Transverse colon (tissue), 4 donors: ENCODE results near the gene DLGAP3. TPM values are rescaled to one million over a fixed set of nuclear protein-coding genes. Genes with fewer than 3 reads are reported as not detected.

Experiments
- DNase-seq: peaks from one replicate; pipeline ENCODE4 v3.0.0-alpha.2; 2019
- H3K27ac ChIP-seq, 4 donors: fragments of 200-600 bp; sonication (generic); 2 replicates each; pipeline ENCODE4 v1.5.1; 2016 to 2018; ENCODE audit warnings: inconsistent platforms in 4 of 4
- H3K27me3 ChIP-seq: fragments of 200-600 bp; sonication (generic); 2 replicates; pipeline ENCODE4 v1.5.1; 2017; ENCODE audit warnings: inconsistent platforms
- H3K36me3 ChIP-seq, 4 donors: fragments of 200-600 bp; sonication (generic); 2 replicates each; pipeline ENCODE4 v1.5.1; 2017 to 2019; ENCODE audit warnings: inconsistent platforms in 4 of 4
- H3K4me1 ChIP-seq, 4 donors: fragments of 200-600 bp; sonication (generic); 2 replicates each; pipeline ENCODE4 v1.5.1; 2017 to 2020; ENCODE audit warnings: inconsistent platforms in 4 of 4
- H3K4me3 ChIP-seq, 4 donors: fragments of 200-600 bp; sonication (generic); 1 replicate in 1 of 4; 2 replicates in 3 of 4; pipeline versions ENCODE4 v1.5.1 to v1.6.1; 2017 to 2019; ENCODE audit warnings: inconsistent platforms in 4 of 4
- H3K9me3 ChIP-seq, 2 donors: fragments of 200-600 bp; sonication (generic); 2 replicates each; pipeline ENCODE4 v1.5.1; 2017 to 2019; ENCODE audit warnings: inconsistent platforms in 2 of 2
- CTCF ChIP-seq, 5 experiments: fragments of 200-600 bp in 3 of 5; fragments of 450-650 bp in 2 of 5; sonication (generic) in 3 of 5; IDR thresholded peaks; 1 replicate in 2 of 5; 2 replicates in 3 of 5; pipeline ENCODE4 v1.5.1; 2016 to 2017; ENCODE audit warnings: antibody characterized with exemption in 5 of 5, inconsistent platforms in 3 of 5, mild to moderate bottlenecking in 2 of 5, moderate library complexity in 1 of 5
- EP300 ChIP-seq: sonication (generic); formaldehyde crosslinking; IDR thresholded peaks from one replicate; pipeline ENCODE4 v1.6.1; 2017; ENCODE audit warnings: antibody characterized with exemption, low read depth
- POLR2A ChIP-seq: fragments of 450-650 bp; IDR thresholded peaks from one replicate; pipeline ENCODE4 v1.6.1; 2016; ENCODE audit warnings: antibody characterized with exemption, mild to moderate bottlenecking, moderate library complexity
- POLR2AphosphoS5 ChIP-seq, 3 donors: sonication (generic); formaldehyde crosslinking; IDR thresholded peaks; one replicate each; pipeline ENCODE4 v1.6.1; 2016; ENCODE audit warnings: antibody characterized with exemption in 3 of 3
- WGBS, 2 donors: methylation state at CpG; one replicate each; pipeline ENCODE4 v1.1.5; 2018; ENCODE audit warnings: low coverage in 1 of 2; 5-methylcytosine and 5-hydroxymethylcytosine counted together
- in situ Hi-C, 4 donors: fragments of 200-750 bp; cut with MboI; loops; one replicate each; pipeline versions ENCODE4 v1.15.0 to v1.15.1; 2017; ENCODE audit warnings: low sequenced_read_pairs in 3 of 4, low pct_ligation_motif_present in 1 of 4, low pct_unique_long_range_greater_than_20kb in 1 of 4
- intact Hi-C: fragments of 100-400 bp; cut with DNase I; formaldehyde crosslinking; loops from one replicate; pipeline ENCODE4 v1.15.1; 2023; ENCODE audit warnings: low total_unique reads
- total RNA-seq, 4 donors: library from RNA; depleted of rRNA; stranded (reverse); fragments of >200 nt; gene quantifications; one replicate each; pipeline ENCODE4 v1.1.0, GENCODE V29; 2016

The DLGAP3 gene
- total RNA-seq, 4 donors from 2014 or later, result 0.14 to 1.4 (median 0.64) TPM

- no peak for DNase-seq
- no peaks in the 10 kb centered on the region for H3K36me3 ChIP-seq
- H3K27me3 ChIP-seq, result peaks cover 82% of the 10 kb centered on the region
- TF ChIP-seq CTCF (IDR thresholded peaks at IDR 0.05) (peak in 1 of 5 experiments; percentile 14), POLR2AphosphoS5 (IDR thresholded peaks at IDR 0.05) (no peak), EP300 (no peak)
- 31 to 58% methylated on average over 2 to 19 of the region's 19 CpGs for WGBS, 2 donors
- H3K27ac ChIP-seq, result no peak overlapping the region
- H3K9me3 ChIP-seq, result no peaks in the 10 kb centered on the region
- peak overlapping the region in 2 of 4 donors; percentile 29 to 44 for H3K4me3 ChIP-seq
- in situ Hi-C loops (no loop called here), intact Hi-C loops (no loop called here)
- H3K4me1 ChIP-seq, result peaks cover 0 to 12% (median 6%) of the 10 kb centered on the region in 4 donors
Measured at GRCh38 chr1:34884961-34885360, 44.5 kb downstream of the DLGAP3 start.

- Histone ChIP-seq H3K4me1 (peaks cover 0 to 12% (median 6%) of the 10 kb centered on the region in 4 donors), H3K27ac (no peak overlapping the region), H3K27me3 (peaks cover 86% of the 10 kb centered on the region), H3K9me3 (no peaks in the 10 kb centered on the region), H3K4me3 (no peak overlapping the region), H3K36me3 (no peaks in the 10 kb centered on the region)
- no peak for DNase-seq
- intact Hi-C loops, result no loop called here
- TF ChIP-seq POLR2AphosphoS5 (IDR thresholded peaks at IDR 0.05) (no peak), POLR2A (no peak), EP300 (no peak), CTCF (IDR thresholded peaks at IDR 0.05) (no peak)
- in situ Hi-C loops, result no loop called here
- 38 to 53% methylated on average over 3 of the region's 3 CpGs for WGBS, 2 donors
Measured at GRCh38 chr1:34884536-34884935, 44.9 kb downstream of the DLGAP3 start.

GRCh38 chr1:34879230-34879629, 50.2 kb downstream of the DLGAP3 start:
- TF ChIP-seq POLR2A (no peak), CTCF (IDR thresholded peaks at IDR 0.05) (no peak), EP300 (no peak), POLR2AphosphoS5 (IDR thresholded peaks at IDR 0.05) (no peak)
- Histone ChIP-seq H3K4me1 (no peaks in the 10 kb centered on the region), H3K27ac (no peak overlapping the region), H3K27me3 (peaks cover 97% of the 10 kb centered on the region), H3K4me3 (no peak overlapping the region), H3K9me3 (no peaks in the 10 kb centered on the region), H3K36me3 (no peaks in the 10 kb centered on the region)
- WGBS, 2 donors, result 60 to 71% methylated on average over 1 to 9 of the region's 9 CpGs
- no peak for DNase-seq
- intact Hi-C loops (no loop called here), in situ Hi-C loops (no loop called here)

GRCh38 chr1:34876406-34876805, 53.0 kb downstream of the DLGAP3 start:
- Histone ChIP-seq H3K4me1 (no peaks in the 10 kb centered on the region), H3K36me3 (no peaks in the 10 kb centered on the region), H3K9me3 (no peaks in the 10 kb centered on the region), H3K27me3 (peaks cover 94% of the 10 kb centered on the region), H3K4me3 (no peak overlapping the region), H3K27ac (no peak overlapping the region)
- WGBS, 2 donors, result 76 to 92% methylated on average over 7 of the region's 7 CpGs
- in situ Hi-C loops, result no loop called here
- TF ChIP-seq EP300 (no peak), POLR2A (no peak), POLR2AphosphoS5 (IDR thresholded peaks at IDR 0.05) (no peak), CTCF (IDR thresholded peaks at IDR 0.05) (no peak)
- DNase-seq, result no peak
- intact Hi-C loops, result no loop called here
